ENCODE results near the gene OR8B12.

The OR8B12 gene, protein sequence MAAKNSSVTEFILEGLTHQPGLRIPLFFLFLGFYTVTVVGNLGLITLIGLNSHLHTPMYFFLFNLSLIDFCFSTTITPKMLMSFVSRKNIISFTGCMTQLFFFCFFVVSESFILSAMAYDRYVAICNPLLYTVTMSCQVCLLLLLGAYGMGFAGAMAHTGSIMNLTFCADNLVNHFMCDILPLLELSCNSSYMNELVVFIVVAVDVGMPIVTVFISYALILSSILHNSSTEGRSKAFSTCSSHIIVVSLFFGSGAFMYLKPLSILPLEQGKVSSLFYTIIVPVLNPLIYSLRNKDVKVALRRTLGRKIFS

DNA sequence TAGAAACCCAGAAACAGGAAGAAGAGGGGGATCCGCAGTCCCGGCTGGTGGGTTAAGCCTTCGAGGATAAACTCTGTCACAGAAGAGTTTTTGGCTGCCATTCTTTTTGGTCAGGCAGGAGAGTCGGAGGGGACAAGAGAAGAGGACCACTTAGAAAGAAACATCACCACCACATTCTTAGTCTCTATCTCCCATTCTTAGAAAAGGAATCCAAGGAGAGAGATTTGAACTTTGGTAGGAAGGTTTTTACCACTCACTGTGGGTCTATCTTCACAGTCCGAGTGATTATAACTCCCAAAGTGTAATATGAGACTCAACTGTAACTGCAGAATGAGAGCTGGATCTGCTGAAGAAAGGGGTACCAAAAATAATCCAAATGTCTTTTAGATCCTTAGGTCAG, at the start of gene OR8B12:
TSS of gene OR8B12 (minus strand) at position 101 of the 400 bp plus-strand sequence. CDS start at position 101, 0 bp downstream.
- DNase-seq (ENCODE audit: low spot score): no peak

- no peak for DNase-seq (ENCODE audit: low spot score)
These were observed 49.2 kb upstream of the OR8B12 start for GRCh38 chr11:124592627-124593026.

GRCh38 chr11:124591430-124591829, 48.0 kb upstream of the OR8B12 start:
- DNase-seq (ENCODE audit: low spot score): no peak

GRCh38 chr11:124586238-124586860, 42.9 kb upstream of the OR8B12 start:
- DNase-seq (ENCODE audit: low spot score): no peak

GRCh38 chr11:124584681-124585372, 41.4 kb upstream of the OR8B12 start:
- no peak for DNase-seq (ENCODE audit: low spot score)

DNA sequence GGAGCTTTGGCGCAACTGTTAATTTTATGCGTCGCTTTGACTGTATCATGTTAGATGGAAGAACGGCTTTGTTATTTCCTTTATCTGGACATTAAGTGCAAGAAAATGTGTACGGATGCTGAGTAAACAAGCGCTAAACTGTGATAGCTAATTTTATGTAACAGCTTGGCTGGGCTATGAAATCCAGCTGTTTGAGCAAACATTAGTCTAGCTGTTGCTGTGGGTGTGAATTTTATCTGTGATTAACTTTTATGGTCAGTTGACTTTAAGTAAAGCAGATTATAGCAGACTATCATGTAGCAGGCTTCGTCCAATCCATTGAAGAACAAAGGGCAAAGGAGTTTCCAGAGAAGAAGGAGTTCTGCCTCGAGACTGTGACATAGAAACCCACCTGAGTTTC, 40.3 kb upstream of the OR8B12 start:
- DNase-seq (ENCODE audit: low spot score): no peak

DNA sequence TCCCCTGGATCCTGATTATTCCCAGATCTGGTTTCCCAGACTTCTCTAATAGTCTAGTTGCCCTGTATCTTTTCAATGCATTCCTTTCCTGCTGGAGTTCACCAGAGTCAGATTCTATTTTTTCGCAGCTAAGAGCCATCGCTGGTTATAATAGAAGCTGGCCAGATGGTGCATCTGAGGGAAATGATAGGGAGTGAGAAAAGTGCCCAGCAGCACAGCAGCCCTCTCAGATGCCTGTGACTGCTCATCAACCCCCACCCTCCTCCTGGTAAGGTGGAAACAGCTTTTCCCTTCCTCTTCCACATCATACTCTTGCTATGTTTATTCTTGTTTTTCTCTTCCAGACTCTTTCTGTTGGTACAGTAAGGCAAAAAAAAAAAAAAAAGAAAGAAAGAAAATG, 39.1 kb upstream of the OR8B12 start:
- no peak for DNase-seq (ENCODE audit: low spot score)

GRCh38 chr11:124581817-124582216, 38.4 kb upstream of the OR8B12 start:
- no peak for DNase-seq (ENCODE audit: low spot score)

- DNase-seq (ENCODE audit: low spot score): no peak
These were observed 35.3 kb upstream of the OR8B12 start for GRCh38 chr11:124578761-124579160.

- DNase-seq (ENCODE audit: low spot score): no peak
These were observed 34.4 kb upstream of the OR8B12 start for GRCh38 chr11:124577716-124578427.

- DNase-seq (ENCODE audit: low spot score): no peak
These were observed 26.7 kb upstream of the OR8B12 start for GRCh38 chr11:124570160-124570559.

DNA sequence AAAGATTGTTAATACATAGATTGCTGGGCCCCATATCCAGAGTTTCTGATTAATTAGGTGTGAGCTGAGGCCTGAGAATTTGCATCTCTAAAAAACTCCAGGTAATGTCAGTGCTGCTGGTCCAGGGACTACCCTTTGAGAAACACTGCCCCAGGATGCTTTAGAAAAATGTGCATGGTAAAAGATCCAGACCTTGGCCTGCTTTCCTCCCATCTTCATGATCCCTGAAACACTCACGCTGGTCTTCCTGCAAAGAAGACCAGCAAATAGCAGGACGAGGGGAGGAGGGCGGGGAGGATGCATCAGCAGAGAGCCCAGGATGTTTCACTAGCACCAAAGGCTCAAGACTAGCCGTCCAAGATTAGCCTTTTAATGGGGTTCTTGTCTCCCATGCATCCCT, 26.2 kb upstream of the OR8B12 start, which contains the start of gene OR8A1:
TSS of gene OR8A1 (plus strand) at position 301 of the 400 bp plus-strand sequence. CDS start 123 bp downstream, outside the sequence.
- no peak for DNase-seq (ENCODE audit: low spot score)

DNA sequence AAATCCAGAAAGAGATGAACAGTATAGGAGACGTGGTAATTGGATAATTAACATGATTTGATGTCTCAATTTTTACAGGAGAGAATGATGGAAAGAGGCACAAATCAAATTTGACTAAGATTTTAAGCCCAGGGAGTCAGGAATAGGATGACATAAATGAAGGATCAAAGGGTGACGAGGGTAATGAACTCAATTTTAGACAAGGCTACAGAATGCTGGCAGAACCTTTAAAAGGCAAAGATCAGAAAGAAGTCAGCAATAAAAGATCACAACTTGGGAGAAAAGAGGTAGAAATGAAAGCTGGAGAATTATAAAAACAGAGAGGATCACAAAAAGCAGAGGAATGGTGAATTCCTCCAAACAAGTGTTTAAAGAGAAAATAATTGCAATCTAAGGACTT, 13.4 kb upstream of the OR8B12 start:
- no peak for DNase-seq (ENCODE audit: low spot score)

GRCh38 chr11:124551987-124552386, 8.5 kb upstream of the OR8B12 start:
- DNase-seq (ENCODE audit: low spot score): no peak

GRCh38 chr11:124551189-124551588, 7.7 kb upstream of the OR8B12 start:
- no peak for DNase-seq (ENCODE audit: low spot score)

GRCh38 chr11:124543145-124543544, 309 bp downstream of the OR8B12 start:
- no peak for DNase-seq (ENCODE audit: low spot score)

DNA sequence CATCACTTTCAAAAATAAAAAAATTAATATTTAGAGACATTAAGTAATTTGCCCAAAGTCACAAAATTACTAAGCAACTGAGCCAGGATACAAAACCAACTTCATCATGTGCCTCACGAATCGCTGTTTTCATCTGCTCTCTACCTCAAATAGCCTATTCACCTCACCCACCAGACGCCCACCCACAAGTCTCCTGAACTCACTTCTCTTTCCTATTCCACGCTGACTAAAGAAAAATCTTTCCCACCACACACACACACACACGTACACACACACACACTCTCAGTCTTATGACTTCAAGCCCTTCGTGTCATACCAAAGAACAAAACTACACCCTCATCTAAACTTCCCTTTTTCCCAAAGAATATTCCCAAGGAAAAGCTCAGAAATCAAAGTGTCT, 2.2 kb downstream of the OR8B12 start:
- no peak for DNase-seq (ENCODE audit: low spot score)

- DNase-seq (ENCODE audit: low spot score): no peak
These were observed 5.4 kb downstream of the OR8B12 start for GRCh38 chr11:124538019-124538418.

GRCh38 chr11:124536520-124536919, 6.9 kb downstream of the OR8B12 start:
- no peak for DNase-seq (ENCODE audit: low spot score)

DNA sequence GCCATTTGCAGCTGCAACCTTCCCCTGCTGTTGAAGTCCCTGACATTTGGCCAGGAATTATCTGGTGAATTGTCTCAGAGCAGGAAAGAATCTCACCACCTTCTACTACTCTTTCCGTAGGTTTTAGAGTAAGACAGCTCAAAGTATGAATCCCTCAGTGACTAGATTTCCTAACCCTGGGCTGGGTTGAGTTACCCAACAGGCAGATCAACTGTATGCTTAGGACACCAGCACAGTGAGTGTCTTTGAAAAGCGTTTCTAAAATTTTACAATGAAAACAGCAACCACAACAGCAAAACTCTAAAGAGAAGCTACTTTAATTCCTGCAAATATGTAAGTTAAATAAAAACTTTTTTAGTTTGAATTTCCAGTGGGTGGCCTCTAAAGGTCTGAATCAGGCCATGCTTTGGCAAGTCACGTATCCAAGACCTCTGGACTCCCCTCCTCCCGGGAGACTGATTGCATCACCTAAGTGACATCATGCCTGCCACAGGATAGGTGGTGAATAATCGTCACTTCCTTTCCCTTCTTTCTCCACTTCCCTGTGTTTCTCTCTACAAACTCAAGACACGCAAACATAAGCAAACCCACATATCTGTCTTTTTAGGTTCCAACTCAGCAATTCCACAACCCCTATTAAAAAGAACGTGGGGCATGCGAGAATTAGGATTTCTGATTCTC, 7.8 kb downstream of the OR8B12 start:
- DNase-seq (ENCODE audit: low spot score): no peak

DNA sequence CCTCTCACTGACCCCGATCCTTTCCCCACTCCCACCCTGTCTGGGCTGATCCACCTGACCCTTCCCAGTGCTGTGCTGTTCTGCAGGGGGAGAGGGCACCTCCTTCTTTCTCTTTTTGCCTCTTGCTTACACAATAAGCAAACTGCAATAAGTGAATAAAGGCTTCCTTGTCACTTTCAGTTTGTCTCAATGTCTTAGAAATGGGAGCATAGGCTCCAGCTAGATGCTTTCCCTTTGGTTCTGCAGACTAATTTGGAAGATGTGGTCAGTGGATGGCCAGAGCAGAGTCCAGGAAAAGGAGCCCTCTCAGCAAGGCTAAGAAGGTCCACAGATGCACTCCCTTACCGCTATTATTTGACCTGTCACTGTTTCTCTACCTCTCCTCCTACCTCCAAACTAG, 9.4 kb downstream of the OR8B12 start:
- no peak for DNase-seq (ENCODE audit: low spot score)

GRCh38 chr11:124533626-124534025, 9.8 kb downstream of the OR8B12 start:
- DNase-seq (ENCODE audit: low spot score): no peak

All from germinal center (tissue), 1 donor.